Adrenal gland (tissue), 5 donors: ENCODE results near the gene ZBTB39.

ENCODE experiments used
- CTCF ChIP-seq, 6 experiments: fragments of 450-650 bp in 4 of 6; fragments of 200-600 bp in 2 of 6; sonication (generic) in 1 of 6; IDR thresholded peaks; 1 replicate in 5 of 6; 2 replicates in 1 of 6; pipeline versions ENCODE4 v1.5.1 to v1.8.0; 2016 to 2021; ENCODE audit warnings: antibody characterized with exemption in 6 of 6, mild to moderate bottlenecking in 2 of 6, moderate library complexity in 1 of 6
- POLR2A ChIP-seq, 2 donors: fragments of 450-650 bp; IDR thresholded peaks; one replicate each; pipeline ENCODE4 v1.6.1; 2017; ENCODE audit warnings: antibody characterized with exemption in 2 of 2, mild to moderate bottlenecking in 2 of 2, moderate library complexity in 1 of 2
- donor health status: DM: no; HTN: no; CAD: no.

- TF ChIP-seq POLR2A (IDR thresholded peaks at IDR 0.05) (no peak), CTCF (IDR thresholded peaks at IDR 0.05) (no peak)
Measured at GRCh38 chr12:57003395-57003794, 3.0 kb downstream of the ZBTB39 start.
